Tibial nerve (tissue), 4 donors: ENCODE measurements around the gene CDK19. TPM values are rescaled to one million over a fixed set of nuclear protein-coding genes. Genes with fewer than 3 reads are reported as not detected.

Experiments
- DNase-seq, 2 donors: peaks; one replicate each; pipeline ENCODE4 v3.0.0-alpha.2; 2019; ENCODE audit warnings: low spot score in 2 of 2
- H3K27ac ChIP-seq, 4 donors: fragments of 200-600 bp; sonication (generic) in 3 of 4; one replicate each; pipeline ENCODE4 v1.5.1; 2017 to 2019; ENCODE audit warnings: mild to moderate bottlenecking in 1 of 4
- H3K27me3 ChIP-seq, 2 donors: fragments of 200-600 bp; sonication (generic) in 1 of 2; one replicate each; pipeline versions ENCODE4 v1.5.1 to v1.6.0; 2017 to 2019
- H3K36me3 ChIP-seq, 3 donors: fragments of 200-600 bp; sonication (generic); one replicate each; pipeline ENCODE4 v1.5.1; 2018 to 2019
- H3K4me1 ChIP-seq, 4 donors: fragments of 200-600 bp; sonication (generic) in 3 of 4; one replicate each; pipeline ENCODE4 v1.5.1; 2017 to 2019
- H3K4me3 ChIP-seq, 4 donors: fragments of 200-600 bp; sonication (generic) in 3 of 4; one replicate each; pipeline ENCODE4 v1.5.1; 2017 to 2019; ENCODE audit warnings: mild to moderate bottlenecking in 1 of 4, moderate library complexity in 1 of 4
- H3K9me3 ChIP-seq, 4 donors: fragments of 200-600 bp; sonication (generic) in 3 of 4; one replicate each; pipeline ENCODE4 v1.5.1; 2017 to 2019
- EP300 ChIP-seq, 2 donors: sonication (generic); formaldehyde crosslinking; IDR thresholded peaks; one replicate each; pipeline ENCODE4 v1.6.1; 2017; ENCODE audit warnings: antibody characterized with exemption in 2 of 2, mild to moderate bottlenecking in 1 of 2
- POLR2A ChIP-seq, 2 donors: fragments of 450-650 bp; IDR thresholded peaks; one replicate each; pipeline ENCODE4 v1.6.1; 2017; ENCODE audit warnings: antibody characterized with exemption in 2 of 2, mild to moderate bottlenecking in 2 of 2, moderate library complexity in 2 of 2
- WGBS, 2 donors: methylation state at CpG; one replicate each; pipeline ENCODE4 v1.1.5; 2018; 5-methylcytosine and 5-hydroxymethylcytosine counted together
- total RNA-seq, 4 donors: library from RNA; depleted of rRNA; stranded (reverse); fragments of >200 nt; gene quantifications; one replicate each; pipeline ENCODE4 v1.1.0, GENCODE V29; 2016
- TF ChIP-seq, protein P1 (sequence below), 5 experiments: fragments of 200-600 bp in 3 of 5; fragments of 450-650 bp in 2 of 5; sonication (generic) in 3 of 5; IDR thresholded peaks; one replicate each; pipeline ENCODE4 v1.5.1; 2016 to 2019; ENCODE audit warnings: antibody characterized with exemption in 5 of 5, mild to moderate bottlenecking in 3 of 5, moderate library complexity in 2 of 5

CDK19 gene
- total RNA-seq, 4 donors from 2014 or later: 18.6 to 29.3 (median 24.3) TPM

DNA sequence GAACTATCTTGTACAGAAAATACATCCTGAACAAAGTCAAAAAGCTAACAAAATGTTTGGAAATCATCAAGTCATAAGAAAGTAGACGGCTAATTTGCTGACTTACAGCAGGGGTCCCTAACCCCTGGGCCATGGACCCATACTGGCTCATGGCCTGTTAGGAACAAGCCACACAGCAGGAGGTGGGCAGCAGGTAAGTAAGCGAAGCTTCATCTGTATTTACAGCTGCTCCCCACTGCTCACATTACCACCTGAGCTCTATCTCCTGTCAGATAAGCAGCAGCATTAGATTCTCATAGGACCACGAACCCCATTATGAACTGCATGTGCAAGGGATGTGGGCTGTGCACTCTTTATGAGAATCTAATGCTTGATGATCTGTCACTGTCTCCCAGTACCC, 115.5 kb downstream of the CDK19 start:
- 83 to 92% methylated on average over 3 of the region's 3 CpGs for WGBS, 2 donors
- H3K27ac ChIP-seq: peak overlapping the region in 1 of 4 donors; percentile 14
- no peaks in the 10 kb centered on the region for H3K27me3 ChIP-seq

GRCh38 chr6:110693994-110694393, 121.3 kb downstream of the CDK19 start:
- TF ChIP-seq POLR2A (IDR thresholded peaks at IDR 0.05): no peak
- TF ChIP-seq, protein P1, sequence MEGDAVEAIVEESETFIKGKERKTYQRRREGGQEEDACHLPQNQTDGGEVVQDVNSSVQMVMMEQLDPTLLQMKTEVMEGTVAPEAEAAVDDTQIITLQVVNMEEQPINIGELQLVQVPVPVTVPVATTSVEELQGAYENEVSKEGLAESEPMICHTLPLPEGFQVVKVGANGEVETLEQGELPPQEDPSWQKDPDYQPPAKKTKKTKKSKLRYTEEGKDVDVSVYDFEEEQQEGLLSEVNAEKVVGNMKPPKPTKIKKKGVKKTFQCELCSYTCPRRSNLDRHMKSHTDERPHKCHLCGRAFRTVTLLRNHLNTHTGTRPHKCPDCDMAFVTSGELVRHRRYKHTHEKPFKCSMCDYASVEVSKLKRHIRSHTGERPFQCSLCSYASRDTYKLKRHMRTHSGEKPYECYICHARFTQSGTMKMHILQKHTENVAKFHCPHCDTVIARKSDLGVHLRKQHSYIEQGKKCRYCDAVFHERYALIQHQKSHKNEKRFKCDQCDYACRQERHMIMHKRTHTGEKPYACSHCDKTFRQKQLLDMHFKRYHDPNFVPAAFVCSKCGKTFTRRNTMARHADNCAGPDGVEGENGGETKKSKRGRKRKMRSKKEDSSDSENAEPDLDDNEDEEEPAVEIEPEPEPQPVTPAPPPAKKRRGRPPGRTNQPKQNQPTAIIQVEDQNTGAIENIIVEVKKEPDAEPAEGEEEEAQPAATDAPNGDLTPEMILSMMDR (IDR thresholded peaks at IDR 0.05): no peak
- no peak for TF ChIP-seq EP300 (IDR thresholded peaks at IDR 0.05)
- Histone ChIP-seq H3K4me3 (no peak overlapping the region), H3K4me1 (peaks cover 0 to 7% (median 0%) of the 10 kb centered on the region in 4 donors), H3K27me3 (no peaks in the 10 kb centered on the region), H3K36me3 (no peaks in the 10 kb centered on the region), H3K27ac (no peak overlapping the region), H3K9me3 (peaks cover 0 to 9% (median 0%) of the 10 kb centered on the region in 4 donors)
- no peak for DNase-seq

More for the DNA sequence above, 115.5 kb downstream of the CDK19 start:
- peaks cover 0 to 18% (median 3%) of the 10 kb centered on the region in 4 donors for H3K4me1 ChIP-seq
- no peak overlapping the region for H3K4me3 ChIP-seq
- peaks cover 0 to 9% (median 0%) of the 10 kb centered on the region in 4 donors for H3K9me3 ChIP-seq
- H3K36me3 ChIP-seq: no peaks in the 10 kb centered on the region
- DNase-seq: no peak
- TF ChIP-seq POLR2A (IDR thresholded peaks at IDR 0.05) (no peak), EP300 (IDR thresholded peaks at IDR 0.05) (no peak)
- TF ChIP-seq, protein P1 (IDR thresholded peaks at IDR 0.05): no peak

GRCh38 chr6:110693296-110693695, 122.0 kb downstream of the CDK19 start:
- Histone ChIP-seq H3K27ac (no peak overlapping the region), H3K36me3 (no peaks in the 10 kb centered on the region), H3K9me3 (peaks cover 0 to 9% (median 0%) of the 10 kb centered on the region in 4 donors), H3K4me3 (no peak overlapping the region), H3K27me3 (no peaks in the 10 kb centered on the region), H3K4me1 (peaks cover 0 to 14% (median 0%) of the 10 kb centered on the region in 4 donors)
- TF ChIP-seq POLR2A (IDR thresholded peaks at IDR 0.05) (no peak), EP300 (IDR thresholded peaks at IDR 0.05) (no peak)
- TF ChIP-seq, protein P1 (IDR thresholded peaks at IDR 0.05): no peak
- no peak for DNase-seq
- WGBS, 2 donors: 91 to 96% methylated on average over 3 of the region's 3 CpGs

DNA sequence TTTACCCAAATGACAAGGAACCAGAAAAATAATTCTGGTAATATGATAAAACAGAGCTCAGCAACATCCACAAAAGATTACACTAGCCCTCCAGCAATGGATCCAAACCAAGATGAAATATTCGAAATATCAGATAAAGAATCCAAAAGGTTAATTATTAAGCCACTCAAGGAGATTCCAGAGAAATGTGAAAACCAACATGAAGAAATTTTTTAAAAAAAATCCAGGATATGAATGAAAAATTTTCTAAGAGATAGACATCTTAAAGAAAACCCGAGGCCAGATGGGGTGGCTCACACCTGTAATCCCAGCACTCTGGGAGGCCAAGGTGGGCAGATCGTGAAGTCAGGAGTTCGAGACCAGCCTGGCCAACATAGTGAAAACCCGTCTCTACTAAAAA, 124.4 kb downstream of the CDK19 start:
- Histone ChIP-seq H3K9me3 (no peaks in the 10 kb centered on the region), H3K4me3 (no peak overlapping the region), H3K27me3 (no peaks in the 10 kb centered on the region), H3K4me1 (peaks cover 0 to 28% (median 0%) of the 10 kb centered on the region in 4 donors), H3K27ac (no peak overlapping the region), H3K36me3 (no peaks in the 10 kb centered on the region)
- TF ChIP-seq EP300 (IDR thresholded peaks at IDR 0.05): no peak
- TF ChIP-seq POLR2A (IDR thresholded peaks at IDR 0.05): no peak
- TF ChIP-seq, protein P1 (IDR thresholded peaks at IDR 0.05): no peak
- no peak for DNase-seq
- WGBS, 2 donors: 90 to 95% methylated on average over 5 of the region's 5 CpGs

DNA sequence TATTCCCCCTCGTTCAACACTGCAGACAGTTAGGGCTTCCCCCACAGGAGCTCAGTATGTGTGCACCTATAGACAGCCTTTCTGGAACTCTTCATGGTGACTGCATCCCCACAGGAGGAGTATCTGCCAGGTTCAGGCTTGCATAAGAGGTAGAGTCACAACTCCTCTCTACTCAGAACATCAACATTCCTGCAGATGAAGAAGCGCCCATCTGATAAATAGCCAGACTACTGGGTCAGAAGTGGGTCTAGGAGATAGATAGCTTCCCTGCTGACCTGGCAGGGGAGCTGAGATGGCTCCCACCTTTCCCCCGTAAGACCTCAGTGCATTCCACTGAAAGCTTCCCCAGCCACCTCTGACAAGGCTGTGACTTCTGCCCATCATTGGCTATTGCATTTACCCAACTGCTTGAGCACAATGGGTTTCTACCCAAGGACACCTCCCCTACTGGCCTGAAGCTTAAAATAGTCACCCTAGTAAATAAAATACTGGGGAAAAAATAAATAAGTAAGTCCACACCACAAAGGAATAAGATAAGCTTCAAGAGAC, 125.1 kb downstream of the CDK19 start:
- H3K27ac ChIP-seq: no peak overlapping the region
- TF ChIP-seq POLR2A (IDR thresholded peaks at IDR 0.05) (no peak), EP300 (IDR thresholded peaks at IDR 0.05) (no peak)
- no peak for DNase-seq
- no peak overlapping the region for H3K4me3 ChIP-seq
- peaks cover 0 to 28% (median 0%) of the 10 kb centered on the region in 4 donors for H3K4me1 ChIP-seq
- H3K27me3 ChIP-seq: no peaks in the 10 kb centered on the region
- WGBS, 2 donors: 82 to 100% methylated on average over 3 of the region's 3 CpGs
- no peaks in the 10 kb centered on the region for H3K9me3 ChIP-seq
- H3K36me3 ChIP-seq: no peaks in the 10 kb centered on the region
